Memory B cell (primary cell): ENCODE results near the gene TTLL4.
"Not testable (repeated sequence)": the region's sequence is repeated elsewhere in the genome, so short reads cannot be mapped to it uniquely, and the experiment has no call there.

ENCODE experiments used
- ATAC-seq: fragments of 150-1000 bp; cut with Tn5 transposase; 2 replicates; pipeline ENCODE4 v1.10.0; 2021; ENCODE audit warnings: low read depth, mild to moderate bottlenecking, moderate library complexity
- DNase-seq, 2 donors: peaks; one replicate each; pipeline ENCODE4 v3.0.0; 2022; ENCODE audit warnings: low spot score in 2 of 2
- H3K27ac Mint-ChIP-seq: one replicate; pipeline ENCODE4 v1.8.0; 2022; ENCODE audit warnings: mild to moderate bottlenecking, moderate library complexity, mixed read lengths
- H3K27me3 Mint-ChIP-seq: one replicate; pipeline ENCODE4 v1.8.0; 2022; ENCODE audit warnings: mixed read lengths
- H3K36me3 Mint-ChIP-seq: one replicate; pipeline ENCODE4 v1.8.0; 2022; ENCODE audit warnings: mild to moderate bottlenecking, mixed read lengths
- H3K4me1 Mint-ChIP-seq: one replicate; pipeline ENCODE4 v1.8.0; 2022; ENCODE audit warnings: mixed read lengths
- H3K4me3 Mint-ChIP-seq: one replicate; pipeline ENCODE4 v1.8.0; 2022; ENCODE audit warnings: mild to moderate bottlenecking, moderate library complexity, mixed read lengths
- H3K9me3 Mint-ChIP-seq: one replicate; pipeline ENCODE4 v1.8.0; 2022; ENCODE audit warnings: mixed read lengths

Gene TTLL4

GRCh38 chr2:218745559-218746469, 35.2 kb downstream of the TTLL4 start:
- DNase-seq: no peak
- no peak overlapping the region for H3K27ac Mint-ChIP-seq
- H3K36me3 Mint-ChIP-seq: peaks cover 49% of the 10 kb centered on the region

GRCh38 chr2:218746470-218746795, 35.8 kb downstream of the TTLL4 start:
- Mint-ChIP-seq H3K4me3 (no peak overlapping the region), H3K27ac (no peak overlapping the region), H3K27me3 (no peaks in the 10 kb centered on the region), H3K9me3 (no peaks in the 10 kb centered on the region), H3K36me3 (peaks cover 50% of the 10 kb centered on the region), H3K4me1 (peaks cover 2% of the 10 kb centered on the region)
- no peak for DNase-seq
- ATAC-seq: no peak

More at GRCh38 chr2:218745559-218746469, 35.2 kb downstream of the TTLL4 start:
- Mint-ChIP-seq H3K4me1 (peaks cover 2% of the 10 kb centered on the region), H3K27me3 (no peaks in the 10 kb centered on the region), H3K9me3 (no peaks in the 10 kb centered on the region), H3K4me3 (no peak overlapping the region)
- no peak for ATAC-seq

- H3K27ac Mint-ChIP-seq: no peak overlapping the region
- H3K9me3 Mint-ChIP-seq: no peaks in the 10 kb centered on the region
- H3K36me3 Mint-ChIP-seq: peaks cover 52% of the 10 kb centered on the region
- ATAC-seq (no peak), DNase-seq (no peak)
- H3K4me3 Mint-ChIP-seq: no peak overlapping the region
- H3K4me1 Mint-ChIP-seq: peaks cover 2% of the 10 kb centered on the region
- no peaks in the 10 kb centered on the region for H3K27me3 Mint-ChIP-seq
Observed at GRCh38 chr2:218746960-218747359, 36.3 kb downstream of the TTLL4 start.

- no peak for ATAC-seq
- Mint-ChIP-seq H3K4me1 (peaks cover 2% of the 10 kb centered on the region), H3K27ac (no peak overlapping the region)
Observed at GRCh38 chr2:218748741-218749441, 38.3 kb downstream of the TTLL4 start.

GRCh38 chr2:218754201-218754600, 43.6 kb downstream of the TTLL4 start:
- peaks cover 42% of the 10 kb centered on the region for H3K36me3 Mint-ChIP-seq
- H3K9me3 Mint-ChIP-seq: no peaks in the 10 kb centered on the region
- no peak overlapping the region for H3K4me3 Mint-ChIP-seq
- H3K4me1 Mint-ChIP-seq: no peaks in the 10 kb centered on the region
- no peak overlapping the region for H3K27ac Mint-ChIP-seq
- ATAC-seq: no peak
- H3K27me3 Mint-ChIP-seq: no peaks in the 10 kb centered on the region
- no peak for DNase-seq

More at GRCh38 chr2:218748741-218749441, 38.3 kb downstream of the TTLL4 start:
- DNase-seq: no peak
- no peaks in the 10 kb centered on the region for H3K27me3 Mint-ChIP-seq
- H3K36me3 Mint-ChIP-seq: peaks cover 66% of the 10 kb centered on the region
- no peaks in the 10 kb centered on the region for H3K9me3 Mint-ChIP-seq
- no peak overlapping the region for H3K4me3 Mint-ChIP-seq

- ATAC-seq (no peak), DNase-seq (no peak)
- Mint-ChIP-seq H3K27me3 (no peaks in the 10 kb centered on the region), H3K4me1 (no peaks in the 10 kb centered on the region), H3K9me3 (no peaks in the 10 kb centered on the region), H3K4me3 (no peak overlapping the region), H3K27ac (no peak overlapping the region), H3K36me3 (peaks cover 40% of the 10 kb centered on the region)
Observed at GRCh38 chr2:218754781-218755180, 44.1 kb downstream of the TTLL4 start.

- Mint-ChIP-seq H3K27ac (no peak overlapping the region), H3K4me1 (no peaks in the 10 kb centered on the region), H3K27me3 (no peaks in the 10 kb centered on the region), H3K36me3 (peaks cover 38% of the 10 kb centered on the region), H3K4me3 (no peak overlapping the region), H3K9me3 (no peaks in the 10 kb centered on the region)
- DNase-seq (no peak), ATAC-seq (no peak)
Observed at GRCh38 chr2:218755198-218755566, 44.5 kb downstream of the TTLL4 start.

GRCh38 chr2:218755567-218756404, 45.2 kb downstream of the TTLL4 start:
- no peaks in the 10 kb centered on the region for H3K27me3 Mint-ChIP-seq
- H3K27ac Mint-ChIP-seq: no peak overlapping the region
- peaks cover 34% of the 10 kb centered on the region for H3K36me3 Mint-ChIP-seq
- H3K4me3 Mint-ChIP-seq: no peak overlapping the region
- DNase-seq (no peak), ATAC-seq (no peak)
- no peaks in the 10 kb centered on the region for H3K9me3 Mint-ChIP-seq
- H3K4me1 Mint-ChIP-seq: no peaks in the 10 kb centered on the region

- Mint-ChIP-seq H3K27me3 (no peaks in the 10 kb centered on the region), H3K36me3 (peaks cover 30% of the 10 kb centered on the region), H3K9me3 (no peaks in the 10 kb centered on the region), H3K4me1 (no peaks in the 10 kb centered on the region), H3K4me3 (no peak overlapping the region), H3K27ac (no peak overlapping the region)
- ATAC-seq: no peak
- DNase-seq: no peak
Observed at GRCh38 chr2:218756599-218757377, 46.2 kb downstream of the TTLL4 start.

GRCh38 chr2:218761795-218762194, 51.2 kb downstream of the TTLL4 start:
- Mint-ChIP-seq H3K36me3 (no peaks in the 10 kb centered on the region), H3K4me3 (no peak overlapping the region)

GRCh38 chr2:218772759-218773158, 62.1 kb downstream of the TTLL4 start:
- not testable (repeated sequence) for H3K9me3 Mint-ChIP-seq, ATAC-seq, H3K27me3 Mint-ChIP-seq, DNase-seq, H3K27ac Mint-ChIP-seq, H3K4me3 Mint-ChIP-seq, H3K4me1 Mint-ChIP-seq
- H3K36me3 Mint-ChIP-seq: peaks cover 32% of the 10 kb centered on the region

More at GRCh38 chr2:218761795-218762194, 51.2 kb downstream of the TTLL4 start:
- DNase-seq: no peak
- Mint-ChIP-seq H3K4me1 (no peaks in the 10 kb centered on the region), H3K9me3 (no peaks in the 10 kb centered on the region), H3K27ac (no peak overlapping the region), H3K27me3 (no peaks in the 10 kb centered on the region)
- ATAC-seq: no peak

GRCh38 chr2:218773881-218774280, 63.2 kb downstream of the TTLL4 start:
- Mint-ChIP-seq H3K27ac (no peak overlapping the region), H3K9me3 (peaks cover 9% of the 10 kb centered on the region), H3K36me3 (peaks cover 32% of the 10 kb centered on the region), H3K4me3 (no peak overlapping the region), H3K27me3 (peaks cover 6% of the 10 kb centered on the region), H3K4me1 (no peaks in the 10 kb centered on the region)
- DNase-seq (no peak), ATAC-seq (no peak)

GRCh38 chr2:218776488-218776887, 65.9 kb downstream of the TTLL4 start:
- DNase-seq: no peak
- no peak for ATAC-seq
- Mint-ChIP-seq H3K9me3 (peaks cover 9% of the 10 kb centered on the region), H3K36me3 (peaks cover 24% of the 10 kb centered on the region), H3K4me1 (no peaks in the 10 kb centered on the region), H3K27me3 (peaks cover 11% of the 10 kb centered on the region), H3K4me3 (no peak overlapping the region), H3K27ac (peak overlapping the region; percentile 11)
